Head of caudate nucleus (tissue), 42 donors: Measurements from ENCODE around the gene EDRF1.
A peak's percentile ranks its signal among the peaks of the same experiment; 100 is the strongest.

ENCODE experiments used
- DNase-seq, 42 donors: peaks; one replicate each; pipeline versions ENCODE4 v3.0.0 to v3.0.0-alpha.2; 2020 to 2021; ENCODE audit warnings: mixed read lengths in 7 of 42
- intact Hi-C: fragments of 100-400 bp; cut with DNase I; formaldehyde crosslinking; loops from one replicate; pipeline ENCODE4 v1.15.0; 2022

The EDRF1 gene

DNA sequence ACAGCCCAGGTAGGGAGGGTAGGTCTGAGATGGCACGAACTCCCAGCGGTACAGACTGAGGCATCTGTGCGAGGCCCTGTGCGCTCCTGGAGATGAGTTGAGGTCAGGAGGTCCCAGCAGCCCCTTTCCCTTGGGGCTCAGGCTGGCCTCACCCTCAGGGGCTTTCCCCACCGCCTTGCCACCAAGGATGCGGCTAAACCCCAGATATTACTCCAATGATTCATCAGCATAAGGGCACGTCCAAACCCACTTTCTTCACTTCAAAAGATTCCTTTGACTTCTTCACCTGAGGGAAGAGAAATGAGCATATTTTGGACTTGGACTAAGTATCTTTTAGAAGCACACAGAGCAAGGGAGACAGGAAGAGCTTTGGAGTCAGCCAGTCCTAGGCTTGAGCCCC lies 83.2 kb downstream of the EDRF1 start:
- DNase-seq = no peak
- intact Hi-C loops = no loop called here

DNA sequence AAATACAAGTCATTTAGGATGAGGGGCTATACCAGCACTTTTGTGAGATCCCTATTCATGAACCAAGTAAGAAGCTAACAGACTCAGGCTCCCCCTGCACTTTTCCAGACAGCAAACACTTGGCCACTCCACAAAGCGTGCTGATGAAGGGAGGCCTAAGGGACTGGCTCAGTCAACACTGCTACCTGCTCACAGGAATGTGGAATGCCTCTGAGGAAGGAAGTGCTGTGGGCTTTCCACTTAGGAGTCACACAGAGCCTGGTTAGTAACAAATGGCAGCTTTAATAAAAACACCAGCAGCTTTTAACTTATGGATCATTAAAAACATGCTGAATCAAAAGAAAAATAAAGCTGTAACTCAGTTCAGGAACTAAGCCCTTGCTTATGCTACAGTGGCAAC lies 88.5 kb downstream of the EDRF1 start:
- intact Hi-C loops = no loop called here
- DNase-seq = peak in 1 of 42 donors; percentile 12

DNA sequence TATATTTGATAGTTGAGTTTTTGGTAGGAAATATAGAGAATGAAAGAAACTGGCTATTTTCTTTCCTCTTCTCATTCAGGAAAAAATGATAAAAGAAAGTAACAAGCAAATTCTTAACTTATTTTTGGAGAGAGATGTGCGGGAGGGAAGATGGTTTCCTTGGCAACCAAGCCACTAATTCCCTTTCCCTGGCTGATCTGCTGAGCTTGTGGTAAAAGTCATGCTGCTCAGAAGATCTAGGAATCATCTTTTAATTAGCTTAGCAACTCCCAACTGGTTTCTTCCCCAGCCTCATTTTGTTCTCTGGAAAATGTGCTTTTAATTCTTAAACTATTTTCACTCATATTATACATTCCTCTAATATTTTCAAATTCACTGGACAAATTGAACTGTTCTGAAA lies 91.7 kb downstream of the EDRF1 start:
- intact Hi-C loops = no loop called here
- DNase-seq = peak in 15 of 42 donors; percentile 24 to 71 (median 47)

DNA sequence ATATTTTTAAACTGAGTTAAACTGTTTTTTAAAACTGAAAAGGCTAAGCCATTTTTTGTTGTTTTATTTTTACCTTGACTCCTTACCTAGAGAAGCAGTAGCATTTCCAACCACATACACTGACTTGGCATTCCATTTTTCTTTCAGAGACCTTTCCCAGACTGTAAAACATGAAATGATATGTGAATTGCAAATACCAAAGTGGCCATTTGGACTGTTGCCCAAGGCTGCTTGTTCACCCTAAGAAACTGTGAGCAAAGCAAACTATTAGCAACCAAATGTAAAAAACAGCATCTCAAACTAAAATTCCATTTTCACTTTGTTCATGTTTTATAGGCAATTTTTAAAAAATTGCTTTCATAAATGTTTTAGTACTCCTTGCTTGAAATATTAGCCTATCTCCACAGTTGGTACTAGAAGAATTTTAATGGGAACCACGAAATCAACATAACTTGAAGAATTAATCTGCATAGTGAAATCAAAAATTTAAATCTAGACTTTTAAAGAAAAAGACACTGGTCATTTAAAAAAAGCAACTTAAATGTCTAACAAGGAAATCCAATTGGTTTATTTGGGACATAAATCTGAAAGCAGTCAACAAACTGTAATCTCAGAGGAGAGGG lies 92.7 kb downstream of the EDRF1 start:
- peak in 1 of 42 donors; percentile 35 for DNase-seq
- intact Hi-C loops = no loop called here
